GM12873 (cell line): ENCODE measurements around the gene SLC2A11.

Experiments used
- CTCF ChIP-seq: IDR thresholded peaks from 2 replicates; pipeline ENCODE4 v1.5.1; 2012; ENCODE audit warnings: low read depth, mild to moderate bottlenecking, moderate library complexity, low read length, control low read depth; ENCODE audit not compliant: insufficient read depth; ENCODE audit errors: missing control alignments

SLC2A11 gene

GRCh38 chr22:23911318-23911980, 53.8 kb downstream of the SLC2A11 start:
- TF ChIP-seq CTCF, result no peak

- TF ChIP-seq CTCF, result no peak
Observed at GRCh38 chr22:23912293-23912903, 54.7 kb downstream of the SLC2A11 start.

GRCh38 chr22:23913306-23913660, 55.6 kb downstream of the SLC2A11 start:
- no peak for TF ChIP-seq CTCF

GRCh38 chr22:23913661-23914353, 56.1 kb downstream of the SLC2A11 start:
- TF ChIP-seq CTCF, result no peak

- no peak for TF ChIP-seq CTCF
Observed at GRCh38 chr22:23915290-23915689, 57.6 kb downstream of the SLC2A11 start.

GRCh38 chr22:23922921-23923320, 65.2 kb downstream of the SLC2A11 start:
- TF ChIP-seq CTCF, result no peak

- no peak for TF ChIP-seq CTCF
Observed at GRCh38 chr22:23925020-23925606, 67.4 kb downstream of the SLC2A11 start.
